GM10248 (cell line): Measurements from ENCODE around the gene NUBP2.
"Not testable (repeated sequence)": the region's sequence is repeated elsewhere in the genome, so short reads cannot be mapped to it uniquely, and the experiment has no call there.

Experiments used
- CTCF ChIA-PET: fragments of 300-600 bp; sonication (Branson Sonifier 250); formaldehyde crosslinking; extraction: SDS; loops from one replicate; lab custom pipeline; 2021; ENCODE audit warnings: antibody characterized with exemption; lab: Yijun Ruan, JAX
- POLR2A ChIA-PET: fragments of 350-650 bp; sonication (Branson Sonifier 250); formaldehyde crosslinking; extraction: SDS; loops from one replicate; lab custom pipeline; 2020; ENCODE audit warnings: antibody characterized with exemption; lab: Yijun Ruan, JAX
- DNase-seq: peaks from one replicate; pipeline ENCODE4 v3.0.0; 2012; ENCODE audit errors: extremely low spot score
- CTCF ChIP-seq: IDR thresholded peaks from 2 replicates; pipeline ENCODE4 v1.5.1; 2012; ENCODE audit warnings: mild to moderate bottlenecking, low read depth; ENCODE audit errors: extremely low read depth, missing control alignments, control extremely low read depth

Gene NUBP2

GRCh38 chr16:1794908-1795666 lies 12.3 kb downstream of the NUBP2 start:
- no peak for DNase-seq
- ChIA-PET POLR2A (no interaction called here), CTCF (no interaction called here)
- TF ChIP-seq CTCF, result no peak

GRCh38 chr16:1799263-1799662 lies 16.5 kb downstream of the NUBP2 start:
- POLR2A ChIA-PET, CTCF ChIA-PET, DNase-seq: not testable (repeated sequence)

GRCh38 chr16:1800701-1801100 lies 17.9 kb downstream of the NUBP2 start:
- no peak for DNase-seq
- CTCF ChIA-PET, result no interaction called here
- POLR2A ChIA-PET, result no interaction called here
- no peak for TF ChIP-seq CTCF

GRCh38 chr16:1807626-1808025 lies 24.9 kb downstream of the NUBP2 start:
- DNase-seq, result no peak
- POLR2A ChIA-PET, result no interaction called here
- TF ChIP-seq CTCF, result no peak
- CTCF ChIA-PET, result interaction anchor here (1.4 kb wide), 1 partner anchor 16 kb away, joined by 3 read pairs; no protein-coding TSS in a partner anchor

- no peak for TF ChIP-seq CTCF
- CTCF ChIA-PET, result no interaction called here
- POLR2A ChIA-PET, result no interaction called here
- no peak for DNase-seq
These were observed 25.9 kb downstream of the NUBP2 start for GRCh38 chr16:1808691-1809090.

GRCh38 chr16:1809281-1809801 lies 26.6 kb downstream of the NUBP2 start:
- CTCF ChIA-PET, result no interaction called here
- TF ChIP-seq CTCF, result no peak
- no peak for DNase-seq
- POLR2A ChIA-PET, result no interaction called here

GRCh38 chr16:1810106-1810505 lies 27.3 kb downstream of the NUBP2 start:
- no peak for TF ChIP-seq CTCF
- no peak for DNase-seq
- ChIA-PET CTCF (interaction anchor here (1.2 kb wide), 1 partner anchor 28 kb away, joined by 5 read pairs; the partner anchor contains the start of genes NUBP2 and SPSB3), POLR2A (no interaction called here)
